DND-41 (cell line): Measurements from ENCODE around the gene BEST3.

Experiments used
- ATAC-seq: fragments of 200-7000 bp; cut with Tn5 transposase; 3 replicates; pipeline ENCODE4 v1.9.1; 2021; ENCODE audit warnings: low read depth; ENCODE audit not compliant: insufficient read depth
- DNase-seq: peaks from one replicate; pipeline ENCODE4 v3.0.0-alpha.2; 2020
- H2AFZ ChIP-seq: 2 replicates; pipeline ENCODE4 v1.6.0; 2012; ENCODE audit warnings: low read depth, low read length
- H3K27ac ChIP-seq: 2 replicates; pipeline ENCODE4 v1.5.1; 2012; ENCODE audit warnings: low read length, inconsistent platforms
- H3K27me3 ChIP-seq: fragments of 200-600 bp; sonication (generic); 2 replicates; pipeline ENCODE4 v1.6.0; 2012; ENCODE audit warnings: low read length, mild to moderate bottlenecking, inconsistent platforms; ENCODE audit not compliant: insufficient read depth, poor library complexity
- H3K36me3 ChIP-seq: 2 replicates; pipeline ENCODE4 v1.5.1; 2012; ENCODE audit warnings: low read length, inconsistent platforms; ENCODE audit not compliant: insufficient read depth
- H3K4me1 ChIP-seq: 2 replicates; pipeline ENCODE4 v1.5.1; 2012; ENCODE audit warnings: mild to moderate bottlenecking, low read length; ENCODE audit not compliant: insufficient read depth
- H3K4me2 ChIP-seq: 2 replicates; pipeline ENCODE4 v1.6.0; 2012; ENCODE audit warnings: mild to moderate bottlenecking, moderate library complexity, low read length, inconsistent platforms; ENCODE audit not compliant: insufficient read depth
- H3K4me3 ChIP-seq, 2 experiments: fragments of 200-600 bp in 1 of 2; shearing (Covaris generic) in 1 of 2; 2 replicates each; pipeline ENCODE4 v1.5.1; 2012 to 2016; ENCODE audit warnings: inconsistent platforms in 2 of 2, low read length in 2 of 2, mild to moderate bottlenecking in 2 of 2, low read depth in 1 of 2, moderate library complexity in 1 of 2
- H3K79me2 ChIP-seq: 2 replicates; pipeline ENCODE4 v1.6.0; 2012; ENCODE audit warnings: low read length, inconsistent platforms; ENCODE audit not compliant: insufficient read depth
- H3K9ac ChIP-seq: 2 replicates; pipeline ENCODE4 v1.6.0; 2012; ENCODE audit warnings: low read depth, mild to moderate bottlenecking, inconsistent platforms, low read length, moderate library complexity
- H3K9me3 ChIP-seq: 2 replicates; pipeline ENCODE4 v1.5.1; 2012; ENCODE audit warnings: low read length, moderate library complexity, mild to moderate bottlenecking, inconsistent platforms; ENCODE audit not compliant: insufficient read depth, severe bottlenecking
- H4K20me1 ChIP-seq: 2 replicates; pipeline ENCODE4 v1.6.0; 2012; ENCODE audit warnings: low read length; ENCODE audit not compliant: insufficient read depth
- EZH2 ChIP-seq: IDR thresholded peaks from 3 replicates; pipeline ENCODE4 v1.6.1; 2012; ENCODE audit warnings: borderline replicate concordance, low read depth, mild to moderate bottlenecking, moderate library complexity, low read length, inconsistent platforms; ENCODE audit not compliant: severe bottlenecking
- TF ChIP-seq, protein P1 (sequence below): IDR thresholded peaks from 2 replicates; pipeline ENCODE4 v1.5.1; 2012; ENCODE audit warnings: borderline replicate concordance, low read length, moderate library complexity, mild to moderate bottlenecking; ENCODE audit not compliant: poor library complexity, severe bottlenecking; ENCODE audit errors: extremely low read depth

BEST3 gene

DNA sequence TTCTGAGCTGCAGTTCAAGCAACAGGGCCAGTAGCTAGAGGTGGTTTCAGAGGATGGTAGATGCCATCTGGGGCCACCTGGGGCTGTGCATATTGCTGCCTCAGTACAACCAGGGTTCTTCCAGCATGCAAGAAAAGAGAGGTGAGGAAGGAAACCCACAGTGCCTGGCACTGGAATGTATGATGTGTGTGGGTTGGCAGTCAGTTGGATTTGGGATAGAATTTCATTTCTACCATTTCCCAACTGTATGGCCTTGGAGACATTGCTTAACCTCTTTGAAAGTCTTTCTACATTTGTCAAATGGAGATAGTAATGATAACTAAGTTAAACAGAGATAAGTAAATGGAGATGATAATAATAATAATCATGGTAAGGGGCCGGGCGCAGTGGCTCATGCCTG lies 78.2 kb downstream of the BEST3 start:
- DNase-seq: no peak
- Histone ChIP-seq H3K36me3 (no peaks in the 10 kb centered on the region), H3K79me2 (no peaks in the 10 kb centered on the region), H3K27me3 (no peaks in the 10 kb centered on the region), H3K4me2 (no peak overlapping the region), H3K4me3 (no peak overlapping the region), H2AFZ (no peak overlapping the region), H4K20me1 (no peaks in the 10 kb centered on the region), H3K9ac (no peak overlapping the region), H3K9me3 (no peaks in the 10 kb centered on the region), H3K27ac (no peak overlapping the region), H3K4me1 (no peaks in the 10 kb centered on the region)
- no peak for TF ChIP-seq EZH2
- TF ChIP-seq, protein P1, sequence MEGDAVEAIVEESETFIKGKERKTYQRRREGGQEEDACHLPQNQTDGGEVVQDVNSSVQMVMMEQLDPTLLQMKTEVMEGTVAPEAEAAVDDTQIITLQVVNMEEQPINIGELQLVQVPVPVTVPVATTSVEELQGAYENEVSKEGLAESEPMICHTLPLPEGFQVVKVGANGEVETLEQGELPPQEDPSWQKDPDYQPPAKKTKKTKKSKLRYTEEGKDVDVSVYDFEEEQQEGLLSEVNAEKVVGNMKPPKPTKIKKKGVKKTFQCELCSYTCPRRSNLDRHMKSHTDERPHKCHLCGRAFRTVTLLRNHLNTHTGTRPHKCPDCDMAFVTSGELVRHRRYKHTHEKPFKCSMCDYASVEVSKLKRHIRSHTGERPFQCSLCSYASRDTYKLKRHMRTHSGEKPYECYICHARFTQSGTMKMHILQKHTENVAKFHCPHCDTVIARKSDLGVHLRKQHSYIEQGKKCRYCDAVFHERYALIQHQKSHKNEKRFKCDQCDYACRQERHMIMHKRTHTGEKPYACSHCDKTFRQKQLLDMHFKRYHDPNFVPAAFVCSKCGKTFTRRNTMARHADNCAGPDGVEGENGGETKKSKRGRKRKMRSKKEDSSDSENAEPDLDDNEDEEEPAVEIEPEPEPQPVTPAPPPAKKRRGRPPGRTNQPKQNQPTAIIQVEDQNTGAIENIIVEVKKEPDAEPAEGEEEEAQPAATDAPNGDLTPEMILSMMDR: no peak
- no peak for ATAC-seq

DNA sequence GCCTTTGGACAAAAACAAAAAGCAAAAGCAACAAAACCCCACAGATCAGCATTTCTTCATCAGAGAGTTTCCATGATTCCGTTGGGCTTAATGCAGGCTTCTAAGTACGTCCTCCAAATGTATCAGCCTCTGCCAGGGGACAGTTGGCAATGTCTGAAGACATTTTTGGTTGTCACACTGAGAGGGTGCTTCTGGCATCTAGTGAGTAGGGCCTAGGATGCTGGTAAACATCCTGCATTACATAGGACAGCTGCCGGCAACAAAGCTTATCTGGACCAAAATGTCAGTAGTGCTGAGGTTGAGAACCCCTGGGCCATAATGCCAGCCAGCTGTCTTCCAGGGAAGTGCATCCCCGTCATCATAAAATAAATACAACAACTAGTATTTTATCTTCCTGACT lies 79.0 kb downstream of the BEST3 start:
- no peak overlapping the region for H3K4me2 ChIP-seq
- no peak overlapping the region for H3K27ac ChIP-seq
- H3K9ac ChIP-seq: no peak overlapping the region
- no peak overlapping the region for H3K4me3 ChIP-seq
- DNase-seq (no peak), ATAC-seq (no peak)
- H3K36me3 ChIP-seq: no peaks in the 10 kb centered on the region
- TF ChIP-seq, protein P1: no peak
- TF ChIP-seq EZH2: no peak
- no peaks in the 10 kb centered on the region for H4K20me1 ChIP-seq
- H3K27me3 ChIP-seq: no peaks in the 10 kb centered on the region
- no peak overlapping the region for H2AFZ ChIP-seq
- H3K4me1 ChIP-seq: no peaks in the 10 kb centered on the region
- H3K79me2 ChIP-seq: no peaks in the 10 kb centered on the region
- no peaks in the 10 kb centered on the region for H3K9me3 ChIP-seq

DNA sequence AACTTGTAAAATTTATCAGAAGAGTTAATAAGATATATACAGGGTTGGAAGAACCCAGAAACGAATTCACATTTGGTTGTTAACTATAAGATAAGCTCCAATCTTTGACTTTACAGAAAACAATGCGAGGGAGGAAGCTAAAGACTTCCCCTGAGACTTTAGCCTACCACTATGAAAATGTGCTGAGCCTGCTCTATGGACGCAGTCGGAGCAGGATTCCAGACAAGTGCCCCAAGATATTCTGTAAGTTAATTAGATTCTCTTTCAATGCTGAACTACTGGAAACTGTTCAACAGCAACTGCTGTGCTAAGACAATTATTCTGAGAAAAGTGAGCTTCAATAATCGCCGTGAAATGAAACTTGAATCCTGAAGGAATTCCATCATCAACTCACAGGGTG lies 80.1 kb downstream of the BEST3 start:
- TF ChIP-seq, protein P1: no peak
- TF ChIP-seq EZH2: no peak
- DNase-seq (no peak), ATAC-seq (no peak)
- H3K79me2 ChIP-seq: no peaks in the 10 kb centered on the region
- H3K9me3 ChIP-seq: no peaks in the 10 kb centered on the region
- no peak overlapping the region for H3K9ac ChIP-seq
- H3K4me2 ChIP-seq: no peak overlapping the region
- H3K27ac ChIP-seq: no peak overlapping the region
- no peaks in the 10 kb centered on the region for H3K4me1 ChIP-seq
- no peaks in the 10 kb centered on the region for H3K27me3 ChIP-seq
- H3K4me3 ChIP-seq: no peak overlapping the region
- H4K20me1 ChIP-seq: no peaks in the 10 kb centered on the region
- H2AFZ ChIP-seq: no peak overlapping the region
- no peaks in the 10 kb centered on the region for H3K36me3 ChIP-seq

DNA sequence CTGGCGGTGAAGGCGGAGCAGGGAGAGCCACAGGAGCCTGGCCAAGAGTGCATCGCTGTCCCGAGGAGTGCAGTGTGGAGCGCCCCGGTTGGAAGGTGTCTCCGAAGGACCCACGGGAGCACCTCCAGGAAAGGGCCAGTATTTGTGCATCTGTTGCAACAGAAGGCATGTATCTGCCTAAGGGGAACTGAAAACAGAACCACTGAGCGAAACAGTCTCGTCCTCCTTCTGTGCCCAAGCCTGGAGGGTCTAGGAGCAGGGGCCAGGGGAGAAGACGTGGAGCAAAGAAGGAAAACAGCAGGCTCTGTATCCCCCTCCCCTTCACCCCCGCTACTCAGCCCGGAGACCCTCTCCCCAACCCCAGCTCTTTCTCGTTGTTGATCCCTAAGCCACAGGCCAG lies 83.1 kb downstream of the BEST3 start:
- Histone ChIP-seq H3K9me3 (no peaks in the 10 kb centered on the region), H3K4me3 (no peak overlapping the region), H3K79me2 (no peaks in the 10 kb centered on the region), H2AFZ (no peak overlapping the region), H3K4me2 (no peak overlapping the region), H3K9ac (no peak overlapping the region), H3K27ac (no peak overlapping the region), H3K27me3 (no peaks in the 10 kb centered on the region), H4K20me1 (no peaks in the 10 kb centered on the region), H3K36me3 (no peaks in the 10 kb centered on the region), H3K4me1 (no peaks in the 10 kb centered on the region)
- TF ChIP-seq EZH2: no peak
- TF ChIP-seq, protein P1: no peak
- ATAC-seq: no peak
- DNase-seq: no peak
